Activated CD4-positive, alpha-beta T cell treated with anti-CD3 and anti-CD28 coated beads, Interleukin-2, amount 50 U/mL, for 16 hours (primary cell): ENCODE data around the gene RASAL3.

Source experiments
- DNase-seq: peaks from one replicate; pipeline ENCODE4 v3.0.0-alpha.2; 2020

The RASAL3 gene

GRCh38 chr19:15471639-15472101, 7.3 kb upstream of the RASAL3 start:
- DNase-seq, result no peak

DNA sequence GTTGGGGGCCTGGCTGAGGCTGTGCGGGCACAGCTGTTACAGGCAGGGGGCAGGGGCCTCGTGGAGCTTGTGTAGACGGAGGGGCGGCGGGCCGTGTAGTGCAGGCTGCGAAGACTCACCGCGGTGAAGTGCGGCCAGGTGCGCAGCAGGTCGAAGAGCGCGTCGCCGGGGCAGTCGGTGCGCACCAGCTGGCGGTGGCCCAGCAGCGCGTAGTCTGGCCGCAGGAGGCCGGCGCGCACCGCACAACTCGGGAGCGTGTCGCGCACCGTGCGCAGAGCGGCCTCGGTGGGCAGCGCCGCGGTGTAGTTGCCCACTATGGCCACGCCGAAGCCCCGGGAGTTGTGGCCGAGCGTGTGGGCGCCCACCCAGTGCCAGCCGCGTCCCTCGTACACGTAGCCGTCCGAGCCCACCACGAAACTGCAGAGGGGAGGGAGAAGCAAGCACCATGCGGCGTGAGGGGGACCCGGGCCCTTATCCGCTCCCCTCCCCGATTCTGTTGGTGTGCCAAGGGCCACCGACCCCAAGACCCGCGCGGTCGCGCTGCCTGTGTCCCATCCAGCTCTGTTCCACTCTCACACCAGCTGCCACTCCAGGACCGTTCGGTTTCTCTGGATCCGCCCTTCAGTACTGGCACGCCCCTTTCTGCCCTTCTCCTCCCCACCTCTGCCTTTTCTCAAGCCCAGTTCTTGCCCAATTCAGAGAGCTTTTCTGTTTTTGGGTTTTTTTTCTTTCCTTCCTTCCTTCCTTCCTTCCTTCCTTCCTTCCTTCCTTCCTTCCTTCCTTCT, 5.4 kb upstream of the RASAL3 start:
- DNase-seq, result no peak

DNA sequence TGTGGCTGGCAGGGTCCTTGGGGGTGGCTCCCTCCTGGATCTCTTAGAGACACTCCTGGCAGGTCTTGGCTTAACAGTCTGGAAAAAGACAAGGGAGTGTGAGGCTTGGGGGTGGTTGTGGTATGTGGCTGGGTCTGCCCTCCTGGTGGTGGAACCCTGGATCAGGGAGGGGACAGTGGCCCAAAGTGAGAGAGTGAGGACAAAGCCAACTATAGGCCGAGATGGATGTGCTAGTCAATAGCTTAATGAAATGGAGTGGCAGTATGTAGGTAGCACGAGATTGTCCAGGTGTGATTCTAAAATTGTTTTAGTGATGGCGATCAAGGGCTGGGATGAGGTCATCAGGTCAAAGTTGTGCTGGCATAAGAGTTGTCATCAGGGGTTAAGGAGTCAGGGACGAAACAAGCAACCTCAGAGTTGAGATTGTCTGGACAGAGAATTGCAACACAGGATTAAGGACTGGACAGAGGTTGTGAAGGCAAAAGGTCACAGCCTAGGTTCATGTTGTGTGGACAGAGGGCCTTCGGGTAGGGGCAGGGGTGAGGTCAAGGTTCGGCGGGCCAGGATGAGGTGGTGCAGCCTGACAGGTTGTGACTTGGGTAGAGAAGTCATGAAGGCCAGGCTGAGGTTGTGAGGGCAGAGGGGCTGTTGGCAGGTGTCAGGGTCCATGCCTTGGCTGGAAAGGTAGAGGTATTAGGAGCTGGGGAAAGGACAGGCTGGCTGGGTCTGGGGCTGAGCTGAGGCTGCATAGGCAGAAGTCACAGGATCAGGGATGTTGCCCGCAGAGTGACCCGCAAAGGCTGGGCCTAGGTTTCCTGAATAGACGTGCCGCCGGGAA, 4.5 kb upstream of the RASAL3 start:
- no peak for DNase-seq

DNA sequence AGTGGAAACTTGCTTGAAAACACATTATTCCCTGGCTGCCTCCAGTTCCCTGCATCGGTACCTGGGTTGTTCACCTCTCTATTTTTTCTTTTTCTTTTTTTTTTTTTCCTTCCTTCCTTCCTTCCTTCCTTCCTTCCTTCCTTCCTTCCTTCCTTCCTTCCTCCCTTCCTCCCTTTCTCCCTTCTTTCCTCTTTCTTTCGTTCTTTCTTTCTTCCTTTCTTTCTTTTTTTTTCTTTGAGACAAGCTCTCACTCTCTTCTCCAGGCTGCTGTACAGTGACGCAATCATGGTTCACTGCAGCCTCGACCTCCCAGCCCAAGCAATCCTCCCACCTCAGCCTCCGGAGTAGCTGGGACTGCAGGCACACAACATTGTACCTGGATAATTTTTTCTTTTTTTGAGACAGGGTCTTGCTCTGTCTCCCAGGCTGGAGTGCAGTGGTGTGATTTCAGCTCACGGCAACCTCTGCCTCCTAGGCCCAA, 3.4 kb upstream of the RASAL3 start:
- no peak for DNase-seq

DNA sequence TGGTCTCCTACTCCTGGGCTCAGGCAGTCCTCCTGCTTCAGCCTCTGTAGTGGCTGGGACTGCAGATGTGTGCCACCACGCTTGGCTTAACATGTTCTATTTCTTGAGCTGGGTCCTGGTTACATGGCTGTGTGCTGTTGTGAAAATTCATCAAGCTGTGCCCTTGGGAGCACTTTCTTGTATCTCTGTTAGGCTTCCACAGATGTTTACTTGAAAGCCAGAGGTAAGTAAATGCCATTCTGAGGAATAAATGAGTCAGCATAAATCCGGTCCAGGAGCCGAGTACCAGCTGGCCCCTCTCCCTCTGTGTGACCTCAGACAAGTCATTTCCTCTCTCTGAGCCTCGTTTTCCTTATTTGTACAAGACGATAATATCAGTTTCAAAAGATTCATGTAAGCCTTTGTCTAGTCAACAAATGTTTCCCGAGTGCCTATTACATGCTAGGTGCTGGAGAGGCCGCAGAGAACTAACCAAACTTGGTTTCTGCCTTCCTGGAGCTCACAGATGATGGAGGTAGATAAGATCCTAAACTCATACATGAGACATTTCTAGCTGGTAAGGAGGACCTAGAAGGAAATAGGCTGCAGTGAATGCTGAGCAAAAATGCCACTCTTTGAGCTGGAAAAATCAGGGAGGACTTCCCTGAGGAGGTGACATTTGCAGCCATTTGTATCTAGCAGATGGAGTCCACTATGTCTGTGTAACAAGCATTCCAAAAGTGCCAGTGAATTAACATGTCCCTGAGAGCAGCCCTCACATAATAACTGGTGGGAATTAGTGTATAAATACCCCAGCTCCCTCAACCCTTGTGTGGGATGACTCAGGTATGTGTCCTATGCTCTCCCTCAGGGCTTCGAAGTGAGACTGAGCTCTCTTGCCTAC, 2.7 kb upstream of the RASAL3 start:
- DNase-seq, result peak; percentile 94

- DNase-seq, result peak; percentile 89
Measured at GRCh38 chr19:15463861-15464371, 428 bp downstream of the RASAL3 start.

- no peak for DNase-seq
Measured at GRCh38 chr19:15461694-15462093, 2.6 kb downstream of the RASAL3 start.

DNA sequence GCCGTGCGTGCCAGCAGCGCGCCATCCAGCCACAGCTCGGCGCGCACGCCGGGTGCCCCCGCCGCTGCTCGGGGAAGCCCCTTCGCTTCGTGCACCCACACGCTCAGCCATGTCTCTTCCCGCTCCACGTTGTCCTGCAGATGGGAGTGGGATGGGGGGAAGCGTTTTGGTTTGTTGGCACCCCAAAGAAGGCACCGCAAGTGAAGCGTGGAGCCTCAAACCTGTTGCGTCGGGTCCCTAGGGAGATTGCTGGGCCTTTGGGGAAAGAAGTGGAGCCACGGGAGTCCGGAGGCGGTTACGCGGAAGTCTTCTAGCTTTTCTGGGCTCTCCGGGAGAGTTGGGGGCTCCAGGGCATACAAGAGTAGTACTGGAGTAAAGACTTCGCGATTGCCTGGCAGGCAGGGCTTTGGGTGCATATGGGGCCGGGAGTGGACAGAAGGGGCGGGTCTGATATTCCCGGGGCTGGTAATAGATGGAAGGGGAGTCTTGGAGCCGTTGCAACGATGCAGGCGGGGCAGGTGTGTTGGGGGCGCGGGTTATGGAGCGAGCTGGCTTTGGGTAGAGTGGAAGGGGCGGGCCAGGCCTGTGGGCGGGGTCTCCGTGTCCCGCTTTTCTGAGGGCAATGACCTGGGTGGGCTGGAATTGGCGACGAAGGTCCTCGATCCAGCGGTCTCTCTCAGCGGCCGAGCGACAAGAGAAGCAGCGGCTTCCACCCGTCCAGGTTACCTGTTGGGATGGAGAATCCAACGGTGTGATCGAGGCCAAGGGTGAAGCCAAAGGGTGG, 6.5 kb downstream of the RASAL3 start:
- DNase-seq, result no peak

- DNase-seq, result no peak
Measured at GRCh38 chr19:15456871-15457700, 7.3 kb downstream of the RASAL3 start.

- no peak for DNase-seq
Measured at GRCh38 chr19:15456441-15456840, 7.9 kb downstream of the RASAL3 start.

DNA sequence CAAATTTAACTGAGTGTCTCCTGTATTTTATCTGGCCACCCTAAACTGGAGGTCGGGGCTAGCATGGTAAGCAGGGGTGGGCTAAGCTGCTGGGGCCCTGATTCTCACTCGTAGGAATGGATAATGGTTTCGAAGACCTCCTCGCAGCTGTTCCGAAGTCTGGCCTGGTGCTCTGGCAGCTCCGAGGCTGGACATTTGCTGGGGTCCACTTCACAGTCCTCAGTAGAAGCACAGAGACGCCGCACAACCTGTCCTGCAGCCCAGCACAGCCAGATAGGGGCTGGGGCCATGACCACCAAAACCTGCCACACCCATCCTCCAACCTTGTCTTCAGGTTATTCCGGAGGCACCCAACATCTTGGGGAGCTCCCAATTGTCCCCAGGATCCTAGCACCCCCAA, 8.3 kb downstream of the RASAL3 start:
- DNase-seq, result no peak

GRCh38 chr19:15453906-15454860, 10.2 kb downstream of the RASAL3 start:
- no peak for DNase-seq

- DNase-seq, result no peak
Measured at GRCh38 chr19:15453091-15453578, 11.2 kb downstream of the RASAL3 start.

- DNase-seq, result no peak
Measured at GRCh38 chr19:15452111-15453047, 12.0 kb downstream of the RASAL3 start.

DNA sequence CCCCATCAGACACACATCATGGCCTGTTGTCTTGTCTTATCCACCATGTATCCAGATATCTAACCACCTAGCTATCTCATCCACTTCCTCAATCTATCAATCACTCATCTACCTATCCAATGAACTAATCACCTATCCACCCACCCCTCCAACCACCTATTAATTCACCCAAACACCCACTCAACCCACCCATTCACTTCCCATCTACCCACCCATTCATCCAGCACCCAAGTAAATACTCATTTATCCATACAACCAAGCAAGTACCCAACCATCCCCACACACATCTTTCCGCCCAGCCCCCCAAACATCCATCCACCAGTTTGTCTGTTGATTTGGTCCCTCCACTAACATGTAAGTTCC, 13.8 kb downstream of the RASAL3 start:
- DNase-seq, result no peak

DNA sequence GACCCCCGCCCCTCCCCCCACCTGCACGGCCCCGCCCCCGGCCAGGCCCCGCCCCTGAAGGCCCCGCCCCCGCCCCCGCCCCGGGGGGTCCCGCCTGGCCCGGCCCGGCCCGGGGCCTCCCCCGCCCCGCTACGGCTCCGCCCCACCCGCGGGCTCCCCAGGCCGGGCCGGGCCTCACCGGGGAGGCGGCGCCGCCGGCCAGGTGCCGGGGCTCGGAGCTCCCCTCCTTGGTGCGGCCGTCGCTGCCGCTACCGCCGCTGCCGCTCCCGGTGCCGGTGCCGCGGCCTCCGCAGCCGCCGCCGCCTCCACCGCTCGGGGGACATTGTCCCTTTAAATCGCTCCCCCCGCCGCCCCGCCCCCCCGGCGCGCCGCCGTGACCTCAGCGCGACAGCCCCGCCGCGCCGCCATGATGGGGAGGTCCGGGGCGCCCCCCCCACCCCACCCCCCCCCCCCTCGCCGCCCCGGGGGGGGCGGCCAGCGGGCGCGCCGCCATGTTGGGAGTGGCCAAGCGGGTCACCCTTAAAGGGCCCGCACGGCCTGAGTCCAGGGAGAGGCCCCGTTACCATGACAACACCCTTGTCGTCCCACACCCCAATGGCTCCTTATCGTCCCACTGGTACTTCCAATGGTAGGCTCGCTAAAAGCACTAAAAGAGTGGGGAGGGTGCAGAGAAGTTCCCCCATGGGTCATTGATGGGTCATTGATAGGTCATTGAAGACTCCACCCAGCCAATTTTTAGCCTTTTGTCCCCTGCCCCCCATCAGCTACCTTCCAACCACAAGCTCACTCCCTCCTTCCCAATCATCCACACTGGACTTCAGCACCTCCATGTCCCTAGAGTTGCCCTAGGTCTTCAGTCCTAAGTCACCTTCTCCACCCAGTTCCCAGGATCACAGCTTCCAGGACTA, 14.5 kb downstream of the RASAL3 start, which contains the start of gene WIZ:
Gene WIZ (minus strand): TSS at position 337 of the 908 bp plus-strand sequence. CDS start 1,649 bp downstream, outside the sequence.
- DNase-seq, result peak; percentile 77
